ENCODE data around the gene SEBOX.

SEBOX gene

DNA sequence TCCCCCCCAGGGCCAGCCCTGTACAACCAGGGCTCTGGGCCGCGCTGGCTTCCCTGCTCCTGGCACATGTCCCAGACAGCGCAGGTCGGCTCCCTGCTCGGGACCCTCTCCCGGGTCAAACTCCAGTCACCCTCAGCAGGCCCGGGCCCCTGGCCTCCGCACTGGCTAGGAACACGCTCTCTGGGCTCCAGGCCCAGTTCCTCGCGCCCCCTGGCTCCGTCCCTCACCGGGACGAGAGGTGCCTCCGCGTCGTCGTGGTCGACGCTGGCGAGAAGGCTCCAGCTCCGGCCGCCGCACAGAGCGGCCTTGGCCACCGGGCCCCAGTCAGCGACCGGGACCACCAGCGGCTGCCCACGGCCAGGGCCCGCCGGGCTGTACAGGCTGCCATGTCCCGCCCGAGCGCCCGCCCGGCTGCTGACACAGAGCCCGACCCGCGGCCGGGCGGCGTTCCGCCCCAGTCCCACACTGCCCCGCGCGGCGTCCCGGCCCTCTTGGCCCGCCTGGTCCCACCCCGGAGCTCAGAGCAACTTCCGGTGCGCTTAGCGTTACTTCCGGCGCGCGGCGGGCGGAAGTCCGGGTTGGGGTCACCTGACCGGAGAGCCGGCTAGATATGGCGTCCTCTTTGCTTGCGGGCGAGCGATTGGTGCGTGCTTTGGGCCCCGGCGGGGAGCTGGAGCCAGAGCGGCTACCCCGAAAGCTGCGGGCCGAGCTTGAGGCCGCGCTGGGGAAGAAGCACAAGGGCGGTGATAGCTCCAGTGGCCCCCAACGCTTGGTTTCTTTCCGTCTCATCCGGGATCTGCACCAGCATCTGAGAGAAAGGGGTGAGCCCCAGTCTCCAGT lies 7.7 kb downstream of the SEBOX start, which contains the start of gene POLDIP2 (continued):
- TF ChIP-seq ZSCAN23 (tag by site-specific recombination; IDR thresholded peaks at IDR 0.05) = no peak
- TF ChIP-seq, protein P1, sequence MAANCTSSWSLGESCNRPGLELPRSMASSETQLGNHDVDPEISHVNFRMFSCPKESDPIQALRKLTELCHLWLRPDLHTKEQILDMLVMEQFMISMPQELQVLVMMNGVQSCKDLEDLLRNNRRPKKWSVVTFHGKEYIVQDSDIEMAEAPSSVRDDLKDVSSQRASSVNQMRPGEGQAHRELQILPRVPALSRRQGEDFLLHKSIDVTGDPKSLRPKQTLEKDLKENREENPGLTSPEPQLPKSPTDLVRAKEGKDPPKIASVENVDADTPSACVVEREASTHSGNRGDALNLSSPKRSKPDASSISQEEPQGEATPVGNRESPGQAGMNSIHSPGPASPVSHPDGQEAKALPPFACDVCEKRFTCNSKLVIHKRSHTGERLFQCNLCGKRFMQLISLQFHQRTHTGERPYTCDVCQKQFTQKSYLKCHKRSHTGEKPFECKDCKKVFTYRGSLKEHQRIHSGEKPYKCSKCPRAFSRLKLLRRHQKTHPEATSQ (tag by site-specific recombination; IDR thresholded peaks at IDR 0.05) = peak; percentile 41; the same call in 1 of the 2 replicates
- TF ChIP-seq ZNF558 (tag by site-specific recombination; IDR thresholded peaks at IDR 0.05) = no peak
- TF ChIP-seq ZNF311 (tag by site-specific recombination; IDR thresholded peaks at IDR 0.05; ENCODE audit: borderline replicate concordance) = no peak
- TF ChIP-seq PRDM1 (tag by site-specific recombination; IDR thresholded peaks at IDR 0.05) = no peak
- no peak for TF ChIP-seq ZNF544 (tag by site-specific recombination; IDR thresholded peaks at IDR 0.05)
- no peak for TF ChIP-seq ZNF416 (tag by site-specific recombination; IDR thresholded peaks at IDR 0.05)
- no peak for TF ChIP-seq ZNF560 (tag by site-specific recombination; IDR thresholded peaks at IDR 0.05; ENCODE audit: borderline replicate concordance)
- TF ChIP-seq GLIS2 (tag by site-specific recombination; IDR thresholded peaks at IDR 0.05) = peak; percentile 53
- TF ChIP-seq KLF1 (tag by site-specific recombination; IDR thresholded peaks at IDR 0.05) = 0 out of 2 replicates have a peak, but pooled peaks have one; percentile 45
- TF ChIP-seq, protein P2, sequence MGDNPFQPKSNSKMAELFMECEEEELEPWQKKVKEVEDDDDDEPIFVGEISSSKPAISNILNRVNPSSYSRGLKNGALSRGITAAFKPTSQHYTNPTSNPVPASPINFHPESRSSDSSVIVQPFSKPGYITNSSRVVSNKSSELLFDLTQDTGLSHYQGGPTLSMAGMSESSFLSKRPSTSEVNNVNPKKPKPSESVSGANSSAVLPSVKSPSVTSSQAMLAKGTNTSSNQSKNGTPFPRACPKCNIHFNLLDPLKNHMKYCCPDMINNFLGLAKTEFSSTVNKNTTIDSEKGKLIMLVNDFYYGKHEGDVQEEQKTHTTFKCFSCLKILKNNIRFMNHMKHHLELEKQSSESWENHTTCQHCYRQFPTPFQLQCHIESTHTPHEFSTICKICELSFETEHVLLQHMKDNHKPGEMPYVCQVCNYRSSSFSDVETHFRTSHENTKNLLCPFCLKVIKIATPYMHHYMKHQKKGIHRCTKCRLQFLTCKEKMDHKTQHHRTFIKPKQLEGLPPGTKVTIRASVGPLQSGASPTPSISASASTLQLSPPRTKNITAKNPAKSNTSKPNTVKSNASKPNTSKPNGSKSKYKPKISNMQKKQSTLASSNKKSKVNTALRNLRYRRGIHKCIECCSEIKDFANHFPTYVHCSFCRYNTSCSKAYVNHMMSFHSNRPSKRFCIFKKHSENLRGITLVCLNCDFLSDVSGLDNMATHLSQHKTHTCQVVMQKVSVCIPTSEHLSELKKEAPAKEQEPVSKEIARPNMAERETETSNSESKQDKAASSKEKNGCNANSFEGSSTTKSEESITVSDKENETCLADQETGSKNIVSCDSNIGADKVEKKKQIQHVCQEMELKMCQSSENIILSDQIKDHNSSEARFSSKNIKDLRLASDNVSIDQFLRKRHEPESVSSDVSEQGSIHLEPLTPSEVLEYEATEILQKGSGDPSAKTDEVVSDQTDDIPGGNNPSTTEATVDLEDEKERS (tag by site-specific recombination; IDR thresholded peaks at IDR 0.05) = no peak
- no peak for TF ChIP-seq HOXD13 (CRISPR knock-in tag; IDR thresholded peaks at IDR 0.05; ENCODE audit: borderline replicate concordance)
- TF ChIP-seq ZNF561 (tag by site-specific recombination; IDR thresholded peaks at IDR 0.05; ENCODE audit: borderline replicate concordance) = peak; percentile 94
- TF ChIP-seq ZNF19 (tag by site-specific recombination; IDR thresholded peaks at IDR 0.05; ENCODE audit: low read depth) = no peak
- no peak for TF ChIP-seq ZFP3 (tag by site-specific recombination; IDR thresholded peaks at IDR 0.05; ENCODE audit: low read depth)
- no peak for TF ChIP-seq GLIS1 (tag by site-specific recombination; IDR thresholded peaks at IDR 0.05)
- TF ChIP-seq ZFP37 (tag by site-specific recombination; IDR thresholded peaks at IDR 0.05) = peak; percentile 43; the same call in 1 of the 2 replicates
- TF ChIP-seq ZNF112 (tag by site-specific recombination; IDR thresholded peaks at IDR 0.05) = no peak
- no peak for TF ChIP-seq ZNF776 (tag by site-specific recombination; IDR thresholded peaks at IDR 0.05; ENCODE audit: borderline replicate concordance)
- peak; percentile 79; the same call in 1 of the 2 replicates for TF ChIP-seq ZSCAN30 (tag by site-specific recombination; IDR thresholded peaks at IDR 0.05)
- TF ChIP-seq ZNF571 (tag by site-specific recombination; IDR thresholded peaks at IDR 0.05) = no peak
- no peak for TF ChIP-seq EGR2 (tag by site-specific recombination; IDR thresholded peaks at IDR 0.05; ENCODE audit: low read depth)
- no peak for TF ChIP-seq SCRT2 (tag by site-specific recombination; IDR thresholded peaks at IDR 0.05)
- TF ChIP-seq HOXC10 (CRISPR knock-in tag; IDR thresholded peaks at IDR 0.05) = no peak
- TF ChIP-seq ZNF132 (tag by site-specific recombination; IDR thresholded peaks at IDR 0.05; ENCODE audit: borderline replicate concordance) = no peak
- TF ChIP-seq, protein P3, sequence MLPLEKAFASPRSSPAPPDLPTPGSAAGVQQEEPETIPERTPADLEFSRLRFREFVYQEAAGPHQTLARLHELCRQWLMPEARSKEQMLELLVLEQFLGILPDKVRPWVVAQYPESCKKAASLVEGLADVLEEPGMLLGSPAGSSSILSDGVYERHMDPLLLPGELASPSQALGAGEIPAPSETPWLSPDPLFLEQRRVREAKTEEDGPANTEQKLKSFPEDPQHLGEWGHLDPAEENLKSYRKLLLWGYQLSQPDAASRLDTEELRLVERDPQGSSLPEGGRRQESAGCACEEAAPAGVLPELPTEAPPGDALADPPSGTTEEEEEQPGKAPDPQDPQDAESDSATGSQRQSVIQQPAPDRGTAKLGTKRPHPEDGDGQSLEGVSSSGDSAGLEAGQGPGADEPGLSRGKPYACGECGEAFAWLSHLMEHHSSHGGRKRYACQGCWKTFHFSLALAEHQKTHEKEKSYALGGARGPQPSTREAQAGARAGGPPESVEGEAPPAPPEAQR (tag by site-specific recombination; IDR thresholded peaks at IDR 0.05) = no peak
- TF ChIP-seq ZNF266 (tag by site-specific recombination; IDR thresholded peaks at IDR 0.05; ENCODE audit: low read depth) = no peak
- TF ChIP-seq ZNF23 (tag by site-specific recombination; IDR thresholded peaks at IDR 0.05; ENCODE audit: borderline replicate concordance) = no peak
- TF ChIP-seq ZNF138 (tag by site-specific recombination; IDR thresholded peaks at IDR 0.05; ENCODE audit: borderline replicate concordance) = no peak
- TF ChIP-seq ZNF530 (tag by site-specific recombination; IDR thresholded peaks at IDR 0.05; ENCODE audit: low read depth) = no peak
- no peak for TF ChIP-seq ZNF292 (tag by site-specific recombination; IDR thresholded peaks at IDR 0.05; ENCODE audit: borderline replicate concordance, low read depth)
- TF ChIP-seq, protein P4, sequence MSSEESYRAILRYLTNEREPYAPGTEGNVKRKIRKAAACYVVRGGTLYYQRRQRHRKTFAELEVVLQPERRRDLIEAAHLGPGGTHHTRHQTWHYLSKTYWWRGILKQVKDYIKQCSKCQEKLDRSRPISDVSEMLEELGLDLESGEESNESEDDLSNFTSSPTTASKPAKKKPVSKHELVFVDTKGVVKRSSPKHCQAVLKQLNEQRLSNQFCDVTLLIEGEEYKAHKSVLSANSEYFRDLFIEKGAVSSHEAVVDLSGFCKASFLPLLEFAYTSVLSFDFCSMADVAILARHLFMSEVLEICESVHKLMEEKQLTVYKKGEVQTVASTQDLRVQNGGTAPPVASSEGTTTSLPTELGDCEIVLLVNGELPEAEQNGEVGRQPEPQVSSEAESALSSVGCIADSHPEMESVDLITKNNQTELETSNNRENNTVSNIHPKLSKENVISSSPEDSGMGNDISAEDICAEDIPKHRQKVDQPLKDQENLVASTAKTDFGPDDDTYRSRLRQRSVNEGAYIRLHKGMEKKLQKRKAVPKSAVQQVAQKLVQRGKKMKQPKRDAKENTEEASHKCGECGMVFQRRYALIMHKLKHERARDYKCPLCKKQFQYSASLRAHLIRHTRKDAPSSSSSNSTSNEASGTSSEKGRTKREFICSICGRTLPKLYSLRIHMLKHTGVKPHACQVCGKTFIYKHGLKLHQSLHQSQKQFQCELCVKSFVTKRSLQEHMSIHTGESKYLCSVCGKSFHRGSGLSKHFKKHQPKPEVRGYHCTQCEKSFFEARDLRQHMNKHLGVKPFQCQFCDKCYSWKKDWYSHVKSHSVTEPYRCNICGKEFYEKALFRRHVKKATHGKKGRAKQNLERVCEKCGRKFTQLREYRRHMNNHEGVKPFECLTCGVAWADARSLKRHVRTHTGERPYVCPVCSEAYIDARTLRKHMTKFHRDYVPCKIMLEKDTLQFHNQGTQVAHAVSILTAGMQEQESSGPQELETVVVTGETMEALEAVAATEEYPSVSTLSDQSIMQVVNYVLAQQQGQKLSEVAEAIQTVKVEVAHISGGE (tag by site-specific recombination; conservative IDR thresholded peaks at IDR 0.05; ENCODE audit: low read depth) = peak; percentile 99

Measured in HEK293 (cell line).